IPS-11a (cell line): ENCODE measurements around the gene SESN1.
A peak's percentile ranks its signal among the peaks of the same experiment; 100 is the strongest.

Experiments
- H3K4me3 ChIP-seq: one replicate; pipeline ENCODE4 v1.5.1; 2013; ENCODE audit warnings: low read depth, low read length, control low read depth

SESN1 gene

DNA sequence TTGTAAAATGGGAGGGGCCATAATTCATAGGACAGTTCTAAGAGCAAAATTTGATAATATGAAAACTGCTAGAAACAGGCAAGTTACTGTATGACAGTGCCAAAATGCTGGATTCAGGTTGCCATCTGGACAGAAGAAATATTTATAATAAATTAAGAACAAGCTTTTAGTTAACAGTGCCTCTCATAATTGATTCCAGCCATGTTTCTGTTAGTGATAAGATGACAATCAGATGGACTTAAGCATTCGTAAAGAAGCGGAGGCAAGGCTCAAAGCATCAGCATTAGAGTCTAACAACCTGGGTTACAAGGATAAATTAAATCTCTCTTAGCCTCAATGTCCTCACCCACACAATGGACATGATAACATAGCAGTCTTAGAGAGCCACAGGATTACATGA lies 61.0 kb downstream of the SESN1 start:
- H3K4me3 ChIP-seq, result no peak overlapping the region

DNA sequence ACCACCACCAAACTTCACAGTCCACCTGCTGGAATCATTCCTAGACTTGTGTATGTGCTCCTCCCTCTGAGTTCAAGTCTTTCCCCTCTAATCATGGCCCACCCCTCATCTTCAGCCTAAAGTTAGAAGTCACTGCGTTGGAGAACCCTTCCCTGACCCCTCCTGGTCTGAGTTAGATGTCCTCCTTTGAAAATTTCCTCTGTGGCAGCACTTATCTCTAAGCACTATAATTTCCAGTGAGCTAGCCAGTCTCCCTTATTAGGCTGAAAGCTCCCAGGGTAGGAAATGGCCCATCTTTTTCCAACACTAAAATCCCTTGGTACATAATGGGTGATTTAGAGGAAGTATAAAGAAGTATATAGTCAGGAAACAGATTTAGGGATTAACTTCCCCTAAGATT lies 63.2 kb downstream of the SESN1 start:
- H3K4me3 ChIP-seq, result no peak overlapping the region

DNA sequence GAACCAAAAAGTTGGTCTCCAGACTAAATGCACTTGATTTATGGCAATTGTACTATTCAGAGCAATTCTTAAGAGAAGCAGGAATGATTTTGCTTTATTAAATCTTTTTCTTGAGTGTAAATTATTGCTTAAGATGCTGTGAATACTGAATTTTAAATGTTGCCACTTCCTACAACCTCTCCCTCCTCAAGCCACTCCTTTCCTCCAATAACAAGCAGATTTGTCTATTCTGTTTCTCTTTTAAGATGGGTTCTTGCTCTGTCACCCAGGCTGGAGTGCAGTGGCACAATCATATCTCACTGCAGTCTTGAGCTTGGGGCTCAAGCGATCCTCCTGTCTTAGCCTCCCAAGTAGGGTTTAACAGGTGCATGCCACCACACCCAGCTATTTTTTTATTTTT lies 65.3 kb downstream of the SESN1 start:
- H3K4me3 ChIP-seq, result no peak overlapping the region

DNA sequence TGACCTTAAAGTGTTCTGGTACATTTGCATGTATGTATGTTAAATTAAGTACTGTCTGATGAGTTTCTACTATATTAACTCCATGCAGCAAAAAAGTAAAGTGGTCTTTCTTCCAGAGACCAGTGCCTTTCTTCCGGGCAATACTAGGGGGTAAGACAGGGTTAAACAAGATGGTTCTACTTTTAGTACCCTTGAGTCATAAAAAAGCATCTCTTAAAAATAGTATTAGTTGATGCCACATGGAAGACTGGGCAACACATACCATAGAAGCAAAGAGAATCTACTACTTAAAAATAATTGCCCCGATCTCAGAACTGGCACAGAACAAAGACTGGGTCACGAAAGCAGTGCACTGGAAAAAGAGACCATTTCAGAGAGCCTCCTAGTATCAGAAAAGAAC lies 66.2 kb downstream of the SESN1 start:
- H3K4me3 ChIP-seq, result no peak overlapping the region

DNA sequence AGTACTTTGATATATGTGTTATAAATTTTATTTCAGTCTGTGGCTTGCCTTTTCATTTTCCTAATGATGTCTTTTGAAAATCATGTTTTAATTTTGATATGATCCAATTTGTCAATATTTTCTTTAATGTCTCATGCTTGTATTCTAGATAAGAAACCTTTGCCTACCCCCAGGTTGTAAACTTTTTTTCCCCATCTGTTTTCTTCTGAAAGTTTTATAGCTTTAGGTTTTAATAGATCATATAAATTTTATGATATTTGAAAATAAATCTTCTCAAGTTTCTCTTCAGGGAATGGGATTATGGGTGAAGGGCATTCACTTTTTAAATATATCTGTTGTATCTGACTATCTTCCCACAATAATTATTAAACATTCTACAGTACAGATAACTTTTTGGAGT lies 66.7 kb downstream of the SESN1 start:
- H3K4me3 ChIP-seq, result no peak overlapping the region

DNA sequence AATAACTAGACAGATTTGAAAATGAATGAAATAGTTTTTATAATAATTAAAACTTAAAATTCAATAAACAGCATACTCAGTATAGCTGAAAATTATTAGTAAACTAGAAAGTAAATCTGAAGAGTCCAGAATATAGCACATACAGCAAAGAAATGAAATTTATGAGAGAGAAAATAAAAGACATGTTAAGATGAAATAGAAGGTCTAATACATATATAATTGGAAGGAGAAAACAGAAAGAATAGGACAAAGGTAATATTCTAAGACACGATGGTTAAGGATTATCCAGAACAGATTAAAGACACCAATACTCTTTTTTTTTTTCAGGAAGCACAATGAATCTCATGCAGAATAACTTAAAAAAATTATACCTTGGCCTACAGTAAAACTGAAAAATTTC lies 69.0 kb downstream of the SESN1 start:
- H3K4me3 ChIP-seq, result no peak overlapping the region

DNA sequence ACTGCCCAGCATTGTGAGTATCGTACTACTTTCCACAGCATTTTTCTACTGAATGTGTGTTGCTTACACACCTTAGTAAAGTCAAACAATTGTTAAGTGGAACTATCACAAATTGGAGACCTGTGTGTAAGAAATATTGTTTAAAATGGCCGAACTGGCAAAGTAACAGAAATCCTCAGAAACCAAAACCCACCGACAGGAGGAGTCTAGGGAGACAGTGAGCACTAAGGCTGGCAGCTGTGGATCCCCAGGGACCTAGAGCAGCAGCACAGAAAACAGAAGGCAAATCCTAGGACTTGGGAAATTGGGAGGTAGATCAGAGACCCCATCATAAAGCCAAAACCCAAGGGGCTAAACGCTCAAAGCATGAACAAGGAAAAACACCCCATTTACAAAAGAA lies 69.9 kb downstream of the SESN1 start:
- no peak overlapping the region for H3K4me3 ChIP-seq

DNA sequence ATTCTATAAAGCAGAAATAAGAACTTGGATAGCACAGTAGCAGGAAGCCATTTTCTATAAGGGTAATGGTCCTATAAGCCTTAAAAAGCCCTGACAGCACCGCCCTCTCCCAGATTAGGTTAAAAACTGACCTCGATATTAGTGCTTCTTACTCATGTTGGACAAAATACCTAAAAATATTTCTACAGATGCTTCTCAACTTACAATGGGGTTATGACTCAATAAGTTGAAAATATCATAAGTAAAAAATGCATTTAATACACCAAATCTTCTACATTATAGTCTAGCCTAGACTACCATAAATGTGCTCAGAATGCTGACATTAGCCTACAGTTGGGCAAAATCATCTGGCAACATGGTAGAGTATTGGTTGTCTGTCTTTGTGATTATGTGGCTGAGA lies 70.3 kb downstream of the SESN1 start:
- H3K4me3 ChIP-seq, result no peak overlapping the region

DNA sequence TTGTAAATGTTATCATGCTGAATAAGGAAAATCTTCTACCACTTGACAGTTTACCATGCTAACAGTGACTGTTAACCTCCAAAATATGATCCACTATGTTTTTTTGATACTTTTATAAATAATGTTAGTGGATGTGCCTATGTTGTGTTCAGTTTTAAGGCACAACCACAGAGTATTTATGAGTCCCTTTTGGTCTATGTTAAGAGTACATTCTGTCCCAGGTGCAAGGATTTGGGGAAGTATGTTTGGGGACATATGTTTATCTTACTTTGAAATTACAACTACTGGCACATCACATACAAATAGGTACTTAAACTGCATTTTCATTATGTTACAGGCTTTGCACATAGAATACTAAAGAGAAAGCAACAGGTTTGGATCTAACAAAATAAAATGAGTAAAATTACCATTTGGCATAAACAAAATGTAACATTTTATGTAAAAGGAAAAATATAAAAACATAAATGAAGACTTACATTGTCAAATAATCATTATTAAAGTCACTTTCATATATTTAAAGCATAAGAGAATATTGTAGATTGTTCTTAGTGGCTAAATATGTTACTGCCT lies 71.2 kb downstream of the SESN1 start:
- no peak overlapping the region for H3K4me3 ChIP-seq

DNA sequence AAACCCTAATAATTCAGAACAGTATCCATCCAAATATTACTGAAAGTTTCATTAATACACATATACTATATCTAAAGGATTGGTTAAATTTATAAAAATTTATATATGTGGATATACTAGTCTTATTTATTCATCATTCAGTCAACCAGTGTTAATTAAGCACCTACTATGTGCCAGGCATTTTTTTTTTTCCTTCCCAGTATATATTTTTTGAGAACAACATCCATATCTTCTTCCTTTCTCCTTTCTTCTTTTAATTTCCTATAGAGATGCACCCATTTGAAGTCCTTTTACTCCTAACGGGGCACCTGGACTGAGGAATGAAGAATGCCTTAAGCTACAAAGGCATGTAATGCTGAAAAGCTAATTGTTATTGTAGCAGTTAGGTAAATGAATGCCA lies 72.8 kb downstream of the SESN1 start:
- no peak overlapping the region for H3K4me3 ChIP-seq

DNA sequence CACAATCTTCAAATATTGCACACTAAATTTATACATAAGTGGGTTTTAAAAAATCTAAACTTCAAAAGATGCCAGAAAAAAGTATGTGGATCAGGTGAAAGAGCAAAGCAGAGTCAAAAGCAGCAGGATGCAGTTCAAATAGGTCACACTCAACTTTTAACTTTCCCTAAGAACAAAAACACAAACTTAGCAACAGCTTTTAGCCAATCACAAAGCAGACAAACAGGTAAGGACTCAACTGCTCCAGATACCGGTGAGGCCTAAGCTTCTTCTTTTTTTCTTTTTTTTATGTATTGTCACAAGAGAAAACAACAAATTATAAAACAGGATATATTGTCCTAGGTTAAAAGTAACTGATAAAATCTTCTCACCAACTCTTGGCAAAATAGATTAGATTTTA lies 74.7 kb downstream of the SESN1 start:
- no peak overlapping the region for H3K4me3 ChIP-seq

DNA sequence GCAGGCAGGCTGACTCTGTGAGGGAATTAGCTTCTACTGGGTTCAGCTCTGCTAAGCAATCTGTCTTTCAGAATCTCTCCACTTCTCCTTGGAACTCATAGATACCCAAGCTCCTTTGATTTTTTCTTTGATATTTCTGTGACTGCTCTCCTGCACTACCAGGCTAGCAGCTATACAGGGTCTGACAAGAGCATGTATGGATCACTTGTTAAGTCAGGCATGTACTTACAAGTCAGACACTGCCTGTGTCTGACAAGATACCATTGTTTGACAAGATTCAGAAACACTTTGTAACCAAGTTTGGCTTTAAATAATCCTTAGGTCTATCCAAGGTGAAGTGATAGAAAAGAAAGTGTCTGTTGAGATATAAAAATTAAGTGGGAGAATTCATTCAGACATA lies 79.5 kb downstream of the SESN1 start:
- H3K4me3 ChIP-seq, result no peak overlapping the region

DNA sequence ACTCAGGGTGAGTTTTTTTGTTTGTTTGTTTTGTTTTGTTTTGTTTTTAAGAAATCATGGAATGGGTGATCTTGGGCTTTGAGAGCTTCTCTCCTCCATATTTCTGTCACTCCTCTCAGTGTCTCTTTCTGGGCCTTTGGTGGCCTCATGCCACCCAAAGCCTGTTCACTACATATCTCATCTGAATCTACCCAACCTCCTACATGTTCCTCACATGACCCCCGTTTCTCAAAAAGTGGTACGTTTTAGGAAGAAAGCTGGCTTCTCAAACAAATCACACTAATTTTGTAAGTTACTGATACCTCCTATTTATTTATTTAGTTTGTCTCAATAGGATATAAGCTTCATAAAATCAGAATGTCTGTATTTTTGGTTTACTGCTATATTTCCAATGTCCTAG lies 80.0 kb downstream of the SESN1 start:
- H3K4me3 ChIP-seq, result no peak overlapping the region

DNA sequence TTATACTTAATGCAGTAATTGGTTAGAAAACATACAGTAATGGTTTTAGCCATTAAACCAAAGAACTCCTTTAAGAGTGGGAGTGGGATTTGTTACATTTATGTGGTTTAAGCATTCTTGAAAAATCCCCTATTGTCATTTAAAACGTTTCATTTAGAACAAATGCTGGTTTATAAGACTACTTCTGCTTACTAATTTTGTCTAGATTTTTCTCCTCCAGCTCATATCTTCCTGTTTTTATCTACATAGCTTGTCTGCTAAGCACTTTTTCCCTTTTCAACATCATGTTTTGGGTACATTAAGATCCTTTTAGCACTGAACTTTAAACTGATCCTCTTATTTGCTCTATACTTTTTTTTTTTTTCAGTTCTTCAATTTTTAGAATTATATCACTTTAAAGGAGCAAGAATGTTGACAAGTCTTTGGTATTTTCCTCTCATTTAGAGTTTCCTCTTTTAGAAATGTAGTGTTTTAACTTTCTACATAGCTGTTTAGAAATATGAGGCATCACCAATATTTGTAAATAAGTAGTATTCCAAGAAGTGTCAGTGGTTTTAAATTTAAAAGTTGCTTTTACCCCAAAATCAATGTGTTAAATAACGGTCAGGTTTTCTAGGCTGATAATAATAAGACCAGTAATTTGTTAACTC lies 80.9 kb downstream of the SESN1 start:
- H3K4me3 ChIP-seq, result no peak overlapping the region

DNA sequence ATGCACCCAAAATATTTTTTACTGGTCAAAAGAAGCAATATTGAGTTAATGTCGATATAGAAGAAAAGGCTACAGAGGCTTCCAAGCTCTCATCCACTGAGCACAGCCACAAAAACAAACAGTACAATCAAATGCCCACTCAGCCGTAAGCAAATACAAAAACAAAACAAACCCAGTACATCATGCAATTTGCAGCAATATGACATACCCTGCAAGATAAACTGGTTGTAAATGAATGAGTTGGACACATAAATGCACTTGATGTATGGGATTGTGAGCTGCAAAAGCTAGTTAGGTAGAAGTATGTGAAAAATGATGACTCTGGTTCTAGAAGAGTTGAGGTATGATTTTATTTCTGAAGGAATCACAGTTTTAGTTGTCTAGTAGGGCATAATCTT lies 83.9 kb downstream of the SESN1 start:
- H3K4me3 ChIP-seq, result no peak overlapping the region

DNA sequence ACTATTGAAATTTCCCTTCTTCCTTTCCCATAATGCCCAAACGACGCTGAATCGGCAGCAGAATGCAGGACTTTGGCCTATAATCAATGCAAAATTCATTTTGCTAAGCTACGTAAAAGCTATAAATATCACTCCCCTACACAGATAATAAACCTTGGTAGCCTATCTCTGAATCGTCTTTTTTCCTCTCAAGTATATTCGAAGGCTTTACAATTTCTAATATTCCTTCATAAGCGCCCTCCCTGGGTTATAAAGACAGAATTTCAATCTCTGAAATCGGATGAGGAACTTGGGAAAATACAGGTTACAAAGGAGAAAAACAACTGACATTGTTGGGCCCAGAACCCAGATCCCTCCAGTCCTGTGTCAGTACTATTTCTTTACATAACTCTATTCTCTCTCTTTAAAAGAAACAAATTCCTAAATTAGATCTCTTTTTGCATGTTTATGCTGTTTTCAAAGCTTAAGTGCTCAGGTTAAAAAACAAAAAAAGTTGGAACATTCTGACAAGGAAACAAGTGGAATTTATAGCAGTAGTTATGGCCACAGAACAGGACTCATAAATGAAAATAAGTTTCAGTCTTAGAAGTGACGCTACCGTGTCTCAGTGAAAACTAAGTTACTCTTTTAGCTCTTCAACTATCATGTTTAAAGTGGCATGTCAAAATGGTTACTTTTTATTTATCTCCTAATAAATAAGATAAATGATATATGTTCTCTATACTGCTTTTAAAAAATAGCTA lies 84.5 kb downstream of the SESN1 start:
- H3K4me3 ChIP-seq, result peak overlapping the region; percentile 82

DNA sequence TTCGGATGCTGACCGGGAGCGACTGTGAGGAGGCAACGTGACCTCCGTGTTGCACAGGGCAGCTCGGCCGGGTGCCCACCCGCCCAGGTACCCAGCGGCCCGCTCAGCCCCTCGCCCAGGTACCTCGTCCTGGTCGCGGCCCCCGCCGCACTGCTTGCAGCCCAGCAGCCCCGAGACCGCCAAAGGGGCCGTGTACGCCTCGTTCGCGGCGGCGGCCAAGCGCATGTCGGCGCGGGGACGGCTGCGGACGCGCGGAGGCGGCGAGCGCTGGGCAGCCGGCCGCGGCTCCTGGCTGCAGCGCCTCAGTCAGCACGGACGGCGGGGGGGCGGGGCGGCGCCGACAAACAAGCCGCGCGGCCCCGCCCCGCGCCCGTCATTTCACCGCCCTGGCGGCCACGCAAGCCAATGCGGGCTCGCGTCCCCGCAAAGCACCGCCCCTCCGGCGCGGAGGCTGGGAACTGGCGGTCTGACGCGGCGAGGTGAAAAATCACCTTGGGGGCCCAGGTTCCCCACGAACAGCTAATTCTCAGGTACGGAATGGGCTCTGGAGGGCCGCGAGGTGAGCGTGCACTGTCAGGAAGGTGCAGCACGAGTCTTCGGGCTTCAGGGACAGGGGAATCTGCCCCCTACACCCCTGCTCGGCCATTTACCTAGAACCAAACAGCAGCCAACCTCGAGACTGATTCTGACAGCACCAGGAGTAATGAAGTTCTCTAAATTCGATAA lies 85.2 kb downstream of the SESN1 start:
- H3K4me3 ChIP-seq, result peak overlapping the region; percentile 82

DNA sequence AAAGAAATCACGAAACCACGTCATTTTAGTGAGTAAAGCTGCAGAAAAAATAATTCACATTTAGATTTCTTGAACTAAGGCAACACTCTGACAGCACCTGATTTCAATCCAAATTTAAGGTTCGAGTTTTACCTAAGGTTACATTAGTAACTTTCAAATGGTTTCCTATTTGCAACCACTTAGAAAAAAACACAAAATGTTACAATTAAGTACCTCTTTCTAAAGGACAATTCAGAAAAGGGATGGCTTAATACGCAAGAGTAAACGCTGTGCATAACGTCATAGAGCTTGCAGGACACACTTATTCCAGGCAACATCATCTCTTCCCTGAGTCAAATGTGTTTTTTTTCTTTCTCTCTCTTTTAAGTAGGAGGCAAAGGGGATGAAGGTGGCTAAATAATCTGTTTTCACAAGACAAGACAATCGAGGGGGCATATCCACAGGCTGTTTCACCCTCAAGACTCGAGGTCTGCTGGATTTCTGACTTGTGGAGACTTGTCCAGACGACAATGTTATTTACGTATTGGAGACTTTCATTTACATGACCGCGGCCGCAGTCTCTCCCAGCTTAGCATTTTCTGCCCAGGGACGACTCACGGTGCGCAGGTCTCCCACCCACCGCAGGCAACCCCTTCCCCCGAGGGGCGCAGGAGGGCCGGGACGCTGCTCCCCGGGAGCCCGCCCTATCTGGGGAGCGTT lies 86.0 kb downstream of the SESN1 start:
- peak overlapping the region; percentile 82 for H3K4me3 ChIP-seq

DNA sequence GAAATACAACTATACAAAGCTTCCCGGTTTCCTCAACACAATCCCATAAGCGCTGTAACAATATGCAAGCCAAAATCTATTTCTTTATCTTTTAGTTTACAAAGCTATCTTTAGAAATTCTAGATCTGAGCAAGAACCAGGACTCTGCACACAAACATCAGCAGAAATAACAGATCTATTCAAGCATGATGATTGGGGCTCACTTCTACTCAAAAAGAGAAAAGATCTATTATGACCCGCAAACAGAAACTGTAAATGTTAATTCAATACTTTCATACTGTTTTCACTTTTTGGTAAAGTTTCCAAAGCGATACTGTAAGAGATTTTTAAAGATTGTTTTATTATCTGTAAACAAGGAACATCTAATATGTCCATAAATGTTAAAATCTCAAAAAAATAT lies 86.6 kb downstream of the SESN1 start:
- H3K4me3 ChIP-seq, result peak overlapping the region; percentile 82

DNA sequence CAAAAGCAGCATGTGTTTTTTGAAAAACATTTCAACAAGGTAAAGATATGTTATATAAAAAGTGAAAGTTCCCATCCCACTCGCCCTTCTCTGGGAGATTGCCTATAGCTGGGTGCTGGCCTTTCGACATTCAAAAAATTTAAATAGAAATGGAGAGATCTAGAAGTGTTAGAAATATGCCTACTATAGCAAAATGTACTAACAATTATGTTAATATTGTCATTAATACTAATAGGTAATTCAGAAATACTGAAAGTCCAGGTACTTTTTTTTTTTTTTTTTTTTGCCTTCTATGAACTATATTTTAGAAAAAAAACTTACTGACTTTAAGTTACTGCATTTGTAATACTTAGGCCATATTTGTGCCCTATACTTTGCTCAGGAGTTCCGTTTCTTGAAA lies 87.1 kb downstream of the SESN1 start:
- H3K4me3 ChIP-seq, result peak overlapping the region; percentile 82

DNA sequence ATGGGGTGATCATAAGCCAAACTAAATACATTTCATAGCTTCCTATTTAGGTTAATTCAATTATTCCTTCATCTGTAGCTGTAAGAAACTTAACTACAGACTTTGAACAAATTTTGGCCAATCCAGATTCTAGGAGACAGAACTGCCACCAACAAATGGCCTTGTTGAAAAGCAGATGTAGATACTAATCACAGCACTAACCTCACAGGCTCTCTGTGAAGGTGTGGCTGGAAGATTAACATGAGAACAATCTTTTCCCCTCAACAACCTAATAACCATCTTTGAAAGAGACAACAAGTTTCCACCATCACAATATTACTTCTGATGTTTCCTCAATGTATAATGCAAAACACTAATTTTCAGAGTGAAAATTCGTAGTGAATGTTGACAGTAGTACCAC lies 87.8 kb downstream of the SESN1 start:
- H3K4me3 ChIP-seq, result no peak overlapping the region
